Stimulated activated CD4-positive, alpha-beta T cell treated with anti-CD3 and anti-CD28 coated beads, Interleukin-15, amount 100 ng/mL, for 24 hours (primary cell): ENCODE data around the gene FAM219B.
A peak's percentile ranks its signal among the peaks of the same experiment; 100 is the strongest.

Source experiments
- DNase-seq: peaks from one replicate; pipeline ENCODE4 v3.0.0-alpha.2; 2020

FAM219B gene

GRCh38 chr15:74872702-74873035 lies 34.0 kb downstream of the FAM219B start:
- DNase-seq, result no peak

GRCh38 chr15:74870436-74871215 lies 36.0 kb downstream of the FAM219B start:
- no peak for DNase-seq

GRCh38 chr15:74869726-74870407 lies 36.8 kb downstream of the FAM219B start:
- DNase-seq, result peak; percentile 56

GRCh38 chr15:74869372-74869725 lies 37.3 kb downstream of the FAM219B start:
- DNase-seq, result no peak

GRCh38 chr15:74868059-74868458 lies 38.6 kb downstream of the FAM219B start:
- peak; percentile 17 for DNase-seq

GRCh38 chr15:74867466-74868038 lies 39.1 kb downstream of the FAM219B start:
- DNase-seq, result no peak

GRCh38 chr15:74866090-74866489 lies 40.6 kb downstream of the FAM219B start:
- DNase-seq, result no peak

- DNase-seq, result no peak
Measured at GRCh38 chr15:74865316-74865715, 41.3 kb downstream of the FAM219B start.

GRCh38 chr15:74864296-74864695 lies 42.4 kb downstream of the FAM219B start:
- no peak for DNase-seq

GRCh38 chr15:74863239-74864056 lies 43.2 kb downstream of the FAM219B start:
- DNase-seq, result no peak

GRCh38 chr15:74858369-74858740 lies 48.3 kb downstream of the FAM219B start:
- DNase-seq, result no peak

- DNase-seq, result no peak
Measured at GRCh38 chr15:74857671-74858368, 48.8 kb downstream of the FAM219B start.

GRCh38 chr15:74857082-74857655 lies 49.5 kb downstream of the FAM219B start:
- DNase-seq, result no peak

GRCh38 chr15:74856537-74856936 lies 50.1 kb downstream of the FAM219B start:
- DNase-seq, result no peak

- no peak for DNase-seq
Measured at GRCh38 chr15:74855857-74856256, 50.8 kb downstream of the FAM219B start.

GRCh38 chr15:74854453-74855022 lies 52.1 kb downstream of the FAM219B start:
- DNase-seq, result no peak

GRCh38 chr15:74851960-74852359 lies 54.7 kb downstream of the FAM219B start:
- no peak for DNase-seq

GRCh38 chr15:74850393-74850792 lies 56.3 kb downstream of the FAM219B start:
- no peak for DNase-seq
